HCEC 1CT (cell line): ENCODE results near the gene SCUBE2.

Source experiments
- DNase-seq: peaks from one replicate; pipeline ENCODE4 v3.0.0-alpha.2; 2017

The SCUBE2 gene

GRCh38 chr11:9091044-9091922, at the start of gene SCUBE2:
Gene SCUBE2, minus strand, starts transcription at chr11:9091599. Its CDS starts 71 bp downstream, at chr11:9091528.
- no peak for DNase-seq

- DNase-seq: no peak
Measured at GRCh38 chr11:9141186-9141585, 49.8 kb upstream of the SCUBE2 start.

DNA sequence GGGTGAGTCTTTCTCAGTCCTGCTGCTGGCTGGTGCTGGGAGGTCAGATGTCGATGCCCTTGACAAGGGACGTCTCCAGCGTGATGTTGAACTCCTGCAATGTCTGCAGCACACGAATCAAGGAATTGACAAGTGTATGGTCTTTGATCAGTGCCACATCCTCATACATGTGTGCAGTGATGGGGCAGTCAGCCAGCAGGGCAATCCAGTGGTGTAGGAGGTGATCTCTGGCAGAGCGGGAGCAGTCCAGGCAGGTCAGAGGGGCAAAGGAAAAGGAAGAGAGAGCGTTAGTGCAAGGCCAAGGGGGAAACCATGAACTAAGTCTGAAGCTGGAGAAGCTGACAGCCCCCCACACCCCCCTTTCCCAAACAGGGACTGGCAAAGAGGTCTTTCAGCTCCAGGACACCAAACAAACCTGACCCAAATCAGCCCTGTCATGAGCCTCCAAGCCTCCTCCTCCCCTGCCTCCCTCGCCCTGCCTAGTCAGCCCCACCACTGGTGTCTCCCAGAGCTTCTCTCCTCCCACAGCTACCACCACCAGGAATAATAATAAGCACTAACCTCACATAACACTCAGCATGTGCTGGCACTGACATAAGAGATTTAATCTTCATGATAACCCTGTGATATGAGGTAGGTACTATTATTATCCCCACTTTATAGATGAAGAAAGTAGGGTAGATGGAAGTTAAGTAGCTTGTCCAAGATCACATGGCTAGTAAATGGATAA, 48.4 kb upstream of the SCUBE2 start:
- DNase-seq: no peak

- peak; percentile 89 for DNase-seq
Measured at GRCh38 chr11:9138612-9139579, 47.5 kb upstream of the SCUBE2 start.

GRCh38 chr11:9138133-9138453, 46.7 kb upstream of the SCUBE2 start:
- DNase-seq: no peak

DNA sequence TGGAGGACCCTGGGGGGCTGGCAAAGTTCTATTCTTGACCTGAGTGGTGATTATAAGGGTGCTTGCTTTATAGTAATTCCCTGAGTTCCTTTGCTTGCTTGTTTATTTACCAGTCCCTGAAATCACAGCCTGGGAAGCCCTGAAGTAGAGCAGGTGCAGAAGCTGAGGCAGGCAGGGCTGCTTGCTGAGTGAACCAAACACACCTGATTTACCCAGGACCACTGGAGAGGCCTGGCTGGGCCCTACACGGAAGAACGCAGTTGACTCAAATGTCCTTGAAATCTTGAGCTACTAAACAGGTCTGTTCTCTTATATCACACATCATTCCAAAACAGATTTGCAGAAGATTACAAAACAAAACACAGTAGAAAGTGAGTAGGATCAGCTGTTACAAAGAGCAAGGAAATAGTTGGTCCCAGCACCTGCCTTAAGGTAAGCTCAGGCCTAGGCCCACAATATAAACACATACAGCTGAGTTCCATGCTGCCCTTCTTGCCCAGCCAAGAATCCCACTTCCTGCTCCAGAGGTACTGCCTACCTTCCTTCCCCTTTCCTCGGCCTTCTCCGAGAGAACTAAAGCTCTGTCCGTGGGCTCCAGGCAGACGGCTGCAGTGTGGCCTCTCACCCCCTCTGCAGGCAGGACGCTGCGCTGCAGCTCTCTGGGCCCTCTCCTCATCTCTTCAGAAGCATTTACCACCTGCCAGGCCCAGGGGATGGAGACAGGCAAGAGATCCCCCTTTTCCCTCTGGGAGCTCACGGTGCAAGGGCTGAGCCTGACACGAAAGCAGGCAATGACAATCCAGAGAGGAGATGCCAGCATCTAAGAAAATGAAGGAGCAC, 46.1 kb upstream of the SCUBE2 start:
- DNase-seq: peak; percentile 53

- no peak for DNase-seq
Measured at GRCh38 chr11:9136741-9137140, 45.3 kb upstream of the SCUBE2 start.

DNA sequence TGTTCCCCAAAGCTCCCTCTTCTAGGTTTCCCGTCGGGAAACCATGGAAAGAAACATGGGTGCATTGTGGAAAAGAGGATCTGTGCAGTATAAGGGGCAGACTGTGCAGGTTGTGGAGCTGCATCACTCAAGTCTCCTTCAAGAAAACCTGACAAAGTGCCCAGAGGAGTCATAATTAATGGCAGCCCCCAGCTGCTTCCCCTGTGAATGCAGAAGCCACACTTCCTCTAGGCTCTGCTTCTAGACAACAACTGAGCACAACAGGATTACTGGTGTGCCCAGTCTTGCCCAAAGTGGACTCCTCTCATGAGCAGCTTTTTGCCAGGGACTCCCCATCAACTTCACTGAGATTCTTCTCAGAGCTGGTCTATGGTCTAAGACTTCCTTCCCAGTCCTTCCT, 42.6 kb upstream of the SCUBE2 start:
- DNase-seq: no peak

- no peak for DNase-seq
Measured at GRCh38 chr11:9132203-9132878, 40.9 kb upstream of the SCUBE2 start.

- no peak for DNase-seq
Measured at GRCh38 chr11:9130297-9130696, 38.9 kb upstream of the SCUBE2 start.

- DNase-seq: no peak
Measured at GRCh38 chr11:9126636-9127035, 35.2 kb upstream of the SCUBE2 start.

DNA sequence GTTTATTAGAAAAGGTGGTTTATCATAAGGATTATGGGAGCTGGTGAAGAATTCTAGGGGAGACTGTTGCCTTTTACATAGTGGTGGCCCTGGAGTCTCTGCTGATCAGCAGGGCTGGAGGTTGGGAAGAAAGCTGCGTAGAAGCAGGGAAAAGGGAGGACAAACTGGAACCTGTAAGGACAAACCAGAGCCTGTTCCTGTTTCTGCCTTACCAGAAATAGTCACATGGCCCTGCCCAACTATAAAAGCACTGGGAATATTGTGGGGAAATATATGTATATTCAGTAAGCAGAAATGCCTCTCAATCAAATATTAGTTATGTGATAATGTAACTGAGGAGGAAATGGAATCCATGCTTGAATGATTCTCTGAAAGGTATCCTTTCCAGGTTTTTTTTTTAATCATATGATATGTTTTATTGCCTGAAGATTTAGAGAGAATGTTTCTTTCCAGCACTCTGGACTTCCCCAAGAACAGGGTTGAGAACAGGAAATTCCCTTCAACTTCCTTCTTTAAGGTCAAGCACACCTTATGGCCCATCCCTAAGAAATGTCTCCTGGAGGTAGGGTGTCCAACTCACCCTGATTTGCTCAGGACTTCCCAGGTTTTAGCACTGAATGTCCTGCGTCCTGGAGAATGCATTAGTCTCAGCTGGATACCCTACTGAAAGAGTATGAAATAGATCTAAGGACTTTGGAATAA, 33.9 kb upstream of the SCUBE2 start:
- DNase-seq: no peak

DNA sequence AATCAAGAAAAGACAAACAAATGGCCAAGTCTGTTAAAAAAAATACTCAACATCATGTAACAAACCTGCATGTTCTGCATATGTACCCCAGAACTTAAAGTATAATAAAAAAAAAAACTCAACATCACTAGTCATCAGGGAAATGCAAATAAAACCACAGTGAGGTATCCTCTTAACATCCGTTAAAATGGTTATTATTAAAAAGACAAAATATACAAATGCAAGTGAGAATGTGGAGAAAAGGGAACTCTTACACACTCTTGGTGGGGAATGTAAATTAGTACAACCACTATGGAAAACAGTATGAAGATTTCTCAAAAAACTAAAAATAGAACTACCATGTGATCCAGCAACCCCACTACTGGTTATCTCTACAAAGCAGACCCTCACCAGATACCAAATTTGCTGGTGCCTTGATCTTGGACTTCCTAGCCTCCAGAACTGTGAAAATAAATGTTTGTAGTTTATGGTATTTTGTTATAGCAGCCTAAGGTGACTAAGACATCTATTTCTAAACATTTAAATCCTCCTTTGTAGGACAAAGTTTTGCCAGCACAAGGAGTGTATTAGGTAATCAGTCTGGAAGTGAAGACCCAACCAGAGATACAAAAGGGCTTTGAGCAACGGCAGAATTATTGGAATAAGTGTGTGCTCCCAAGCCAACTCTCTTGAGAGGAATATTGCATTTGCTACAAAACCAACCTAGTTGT, 32.4 kb upstream of the SCUBE2 start:
- no peak for DNase-seq

DNA sequence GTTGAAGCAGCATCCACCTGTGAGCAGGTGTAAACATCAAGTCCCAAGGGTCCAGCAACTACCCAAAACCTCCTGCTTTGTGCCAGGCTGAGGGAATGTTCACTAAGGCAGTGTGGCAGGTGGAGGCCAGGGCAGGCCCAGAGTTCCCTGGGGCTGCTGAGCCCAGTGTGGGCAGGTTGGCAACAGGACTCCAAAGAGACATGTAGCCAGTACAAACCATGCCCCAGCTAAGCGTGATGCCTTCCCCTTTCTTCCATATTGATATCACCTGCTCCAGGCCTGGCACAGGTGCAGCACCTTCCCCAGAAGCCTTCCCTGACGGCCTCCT, 30.0 kb upstream of the SCUBE2 start:
- no peak for DNase-seq

DNA sequence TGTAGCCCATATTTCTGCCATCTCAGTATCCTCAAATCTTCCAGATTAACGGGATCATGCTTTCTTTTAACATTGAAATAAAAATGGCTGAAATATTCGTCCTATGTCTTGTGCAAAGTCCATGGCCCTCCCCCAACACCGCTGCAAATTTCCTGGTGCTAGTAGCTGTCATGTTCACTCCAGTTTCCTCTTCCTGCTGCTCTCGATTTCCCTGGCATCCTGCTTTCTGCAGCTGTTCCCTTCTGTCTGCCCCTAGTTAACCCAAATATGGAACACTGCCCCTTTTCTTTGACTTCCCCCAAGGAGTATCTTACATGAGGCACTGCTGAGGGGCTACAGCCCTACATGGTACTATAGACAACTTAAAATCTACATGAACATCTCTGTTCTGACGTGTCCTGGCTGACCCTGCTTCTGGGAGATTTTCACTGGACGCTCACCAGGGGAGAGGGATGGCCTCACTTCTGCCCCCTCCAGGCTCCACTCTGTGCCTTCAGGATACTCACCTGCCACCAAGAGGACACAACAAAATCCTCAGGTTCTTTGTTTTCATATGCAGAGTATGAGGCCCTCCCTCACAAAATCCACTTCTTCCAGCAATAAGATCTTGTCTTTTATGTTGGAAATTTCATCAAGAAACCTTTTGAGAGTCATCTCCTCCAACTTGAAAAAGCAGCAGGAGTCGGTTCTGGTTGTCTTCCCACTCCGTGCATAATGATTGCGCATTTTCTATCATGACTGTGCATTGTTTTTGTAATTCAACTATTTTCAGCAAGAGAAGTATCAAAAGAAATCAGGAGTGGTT, 29.5 kb upstream of the SCUBE2 start:
- DNase-seq: no peak

DNA sequence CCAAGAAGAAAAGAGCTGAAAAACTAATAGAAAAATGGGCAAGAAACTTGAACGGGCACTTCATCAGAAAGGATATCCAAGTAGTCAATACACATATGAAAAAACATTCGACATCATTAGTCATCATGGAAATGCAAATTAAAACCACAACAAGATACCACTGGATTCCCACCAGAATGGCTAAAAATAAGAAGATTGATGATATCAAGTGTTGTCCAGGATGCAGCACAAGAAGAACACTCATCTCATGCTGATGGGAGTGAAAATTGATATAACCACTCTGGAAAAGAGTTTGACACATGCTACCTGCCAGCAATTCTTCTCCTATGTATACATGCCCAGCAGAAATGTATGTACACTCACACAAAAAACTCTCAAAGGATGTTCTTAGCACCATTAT, 26.9 kb upstream of the SCUBE2 start:
- DNase-seq: no peak

DNA sequence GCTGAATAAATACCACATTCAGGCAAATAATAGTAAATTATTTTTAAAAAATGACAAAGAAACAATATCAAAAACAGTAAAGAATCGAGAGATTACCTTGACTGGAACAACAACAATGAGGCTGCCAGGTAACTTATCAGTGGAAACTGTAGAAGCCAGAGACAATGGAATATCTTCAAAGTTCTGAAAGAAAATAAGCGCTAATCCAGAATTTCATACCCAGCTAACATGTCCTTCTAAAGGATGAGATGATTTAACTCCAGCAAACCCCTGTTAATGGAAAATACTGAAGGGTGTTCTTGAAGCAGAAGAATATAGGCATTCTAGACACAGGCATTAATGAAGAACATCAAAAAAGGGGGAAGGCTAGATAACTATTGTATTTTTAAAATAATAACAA, 20.7 kb upstream of the SCUBE2 start:
- no peak for DNase-seq

- no peak for DNase-seq
Measured at GRCh38 chr11:9109858-9110731, 18.7 kb upstream of the SCUBE2 start.

DNA sequence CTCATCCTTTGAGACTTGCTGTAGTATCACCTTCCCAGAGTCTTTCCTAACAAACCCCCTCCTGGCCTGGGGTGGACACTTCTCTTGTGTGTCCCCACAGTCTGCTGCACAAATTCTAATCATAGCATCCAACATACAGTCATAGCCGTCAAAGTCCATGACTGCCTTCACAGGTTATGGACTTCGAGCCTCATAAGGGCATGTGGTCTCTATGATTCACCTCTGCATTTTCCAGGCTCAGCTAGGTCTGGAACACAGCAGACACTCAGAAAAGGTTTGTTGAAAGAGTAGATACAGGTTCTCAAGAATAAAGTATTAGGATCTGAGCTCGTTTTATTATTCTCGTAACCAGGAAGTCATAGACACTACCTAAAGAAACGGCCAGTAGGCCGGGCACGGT, 13.2 kb upstream of the SCUBE2 start:
- no peak for DNase-seq
